Common myeloid progenitor, CD34-positive (primary cell): ENCODE measurements around the gene GPI.

Experiments used
- CTCF ChIA-PET: fragments of 350-600 bp; sonication (Branson Sonifier 250); formaldehyde crosslinking; loops from one replicate; lab custom pipeline; 2021; ENCODE audit warnings: antibody characterized with exemption; lab: Charles Lee
- POLR2A ChIA-PET: fragments of 350-600 bp; sonication (Branson Sonifier 250); formaldehyde crosslinking; loops from one replicate; lab custom pipeline; 2021; ENCODE audit warnings: antibody characterized with exemption; lab: Charles Lee
- DNase-seq, 3 donors: peaks; one replicate each; pipeline versions ENCODE4 v3.0.0 to v3.0.0-alpha.2; 2013
- H3K27ac ChIP-seq, 2 experiments: 1 replicate in 1 of 2; 2 replicates in 1 of 2; pipeline ENCODE4 v1.7.0; 2013; ENCODE audit warnings: inconsistent platforms in 2 of 2, low read length in 2 of 2, mild to moderate bottlenecking in 2 of 2, low read depth in 1 of 2, moderate library complexity in 1 of 2; ENCODE audit not compliant: severe bottlenecking in 2 of 2, insufficient read depth in 1 of 2, poor library complexity in 1 of 2
- H3K27me3 ChIP-seq, 5 experiments: replicated peaks in 2 of 5; 1 replicate in 3 of 5; 2 replicates in 2 of 5; pipeline versions ENCODE4 v1.6.1 to v1.7.0; 2013; ENCODE audit warnings: low read length in 4 of 5, mild to moderate bottlenecking in 2 of 5, moderate library complexity in 2 of 5, inconsistent platforms in 1 of 5; ENCODE audit not compliant: insufficient read depth in 5 of 5, control insufficient read depth in 4 of 5
- H3K36me3 ChIP-seq, 4 experiments: 1 replicate in 2 of 4; 2 replicates in 2 of 4; pipeline versions ENCODE4 v1.6.1 to v1.7.0; 2013; ENCODE audit warnings: low read length in 3 of 4, control low read depth in 1 of 4, mild to moderate bottlenecking in 1 of 4; ENCODE audit not compliant: control insufficient read depth in 4 of 4, insufficient read depth in 4 of 4
- H3K4me1 ChIP-seq, 4 experiments: 1 replicate in 3 of 4; 2 replicates in 1 of 4; pipeline versions ENCODE4 v1.6.1 to v1.7.1; 2013; ENCODE audit warnings: low read length in 3 of 4, mild to moderate bottlenecking in 3 of 4, control low read depth in 1 of 4, inconsistent platforms in 1 of 4, moderate library complexity in 1 of 4; ENCODE audit not compliant: control insufficient read depth in 4 of 4, insufficient read depth in 4 of 4; ENCODE audit errors: control extremely low read depth in 1 of 4
- H3K4me3 ChIP-seq, 7 experiments: 1 replicate in 4 of 7; 2 replicates in 3 of 7; pipeline versions ENCODE4 v1.5.1 to v1.7.0; 2013; ENCODE audit warnings: mild to moderate bottlenecking in 7 of 7, low read length in 6 of 7, moderate library complexity in 6 of 7, inconsistent platforms in 2 of 7, low read depth in 2 of 7, control low read depth in 1 of 7; ENCODE audit not compliant: insufficient read depth in 4 of 7, control insufficient read depth in 1 of 7; ENCODE audit errors: extremely low read depth in 1 of 7
- H3K9me3 ChIP-seq, 5 experiments: 1 replicate in 4 of 5; 2 replicates in 1 of 5; pipeline versions ENCODE4 v1.6.1 to v1.7.1; 2013; ENCODE audit warnings: low read length in 4 of 5, mild to moderate bottlenecking in 2 of 5, inconsistent platforms in 1 of 5, low read depth in 1 of 5, moderate library complexity in 1 of 5; ENCODE audit not compliant: control insufficient read depth in 4 of 5, insufficient read depth in 2 of 5; ENCODE audit errors: control extremely low read depth in 1 of 5
- WGBS: methylation state at CpG from one replicate; pipeline ENCODE4 v1.1.5; 2013; ENCODE audit not compliant: insufficient coverage; 5-methylcytosine and 5-hydroxymethylcytosine counted together

The GPI gene

GRCh38 chr19:34370117-34370516, 5.1 kb downstream of the GPI start:
- peaks cover 6 to 55% (median 40%) of the 10 kb centered on the region in 4 experiments for H3K36me3 ChIP-seq
- no peak overlapping the region for H3K27ac ChIP-seq
- ChIA-PET POLR2A (no interaction called here), CTCF (interaction anchor here (1.7 kb wide), 1 partner anchor 11 kb away, joined by 5 read pairs; no protein-coding TSS in a partner anchor)
- WGBS = 100% methylated on average over 7 of the region's 8 CpGs
- H3K9me3 ChIP-seq = no peaks in the 10 kb centered on the region
- DNase-seq = no peak
- H3K27me3 ChIP-seq = no peaks in the 10 kb centered on the region
- peaks cover 2 to 17% (median 16%) of the 10 kb centered on the region in 4 experiments for H3K4me1 ChIP-seq
- H3K4me3 ChIP-seq = no peak overlapping the region

- DNase-seq = no peak
- ChIA-PET POLR2A (no interaction called here), CTCF (interaction anchor here (0.7 to 1.7 kb wide), 2 partner anchors 12 to 15 kb away, joined by 3 to 5 read pairs; no protein-coding TSS in a partner anchor)
- WGBS = 76% methylated on average over 3 of the region's 4 CpGs
- H3K27me3 ChIP-seq = no peaks in the 10 kb centered on the region
- peaks cover 2 to 13% (median 10%) of the 10 kb centered on the region in 4 experiments for H3K4me1 ChIP-seq
- H3K27ac ChIP-seq = no peak overlapping the region
- H3K36me3 ChIP-seq = peaks cover 6 to 64% (median 48%) of the 10 kb centered on the region in 4 experiments
- no peak overlapping the region for H3K4me3 ChIP-seq
- H3K9me3 ChIP-seq = no peaks in the 10 kb centered on the region
These were observed 6.0 kb downstream of the GPI start for GRCh38 chr19:34370983-34371382.

GRCh38 chr19:34373601-34374288, 8.7 kb downstream of the GPI start:
- no peak for DNase-seq
- Histone ChIP-seq H3K4me1 (no peaks in the 10 kb centered on the region), H3K27me3 (no peaks in the 10 kb centered on the region), H3K9me3 (no peaks in the 10 kb centered on the region), H3K36me3 (peaks cover 12 to 63% (median 56%) of the 10 kb centered on the region in 4 experiments), H3K27ac (no peak overlapping the region), H3K4me3 (no peak overlapping the region)
- POLR2A ChIA-PET = no interaction called here
- WGBS = 98% methylated on average over 6 of the region's 11 CpGs
- CTCF ChIA-PET = interaction anchor here (0.6 kb wide), 1 partner anchor 13 kb away, joined by 4 read pairs; no protein-coding TSS in a partner anchor

GRCh38 chr19:34375598-34375997, 10.6 kb downstream of the GPI start:
- H3K36me3 ChIP-seq = peaks cover 15 to 61% (median 57%) of the 10 kb centered on the region in 4 experiments
- POLR2A ChIA-PET = no interaction called here

GRCh38 chr19:34380639-34381241, 15.7 kb downstream of the GPI start:
- no peaks in the 10 kb centered on the region for H3K9me3 ChIP-seq
- ChIA-PET CTCF (no interaction called here), POLR2A (interaction anchor here (0.6 kb wide), 1 partner anchor 9 kb away, joined by 3 read pairs; no protein-coding TSS in a partner anchor)
- H3K36me3 ChIP-seq = peaks cover 25 to 83% (median 80%) of the 10 kb centered on the region in 4 experiments
- WGBS = 100% methylated on average over 5 of the region's 5 CpGs
- H3K4me3 ChIP-seq = no peak overlapping the region
- no peak for DNase-seq
- H3K27me3 ChIP-seq = no peaks in the 10 kb centered on the region
- no peak overlapping the region for H3K27ac ChIP-seq
- H3K4me1 ChIP-seq = no peaks in the 10 kb centered on the region

More at GRCh38 chr19:34375598-34375997, 10.6 kb downstream of the GPI start:
- Histone ChIP-seq H3K9me3 (no peaks in the 10 kb centered on the region), H3K4me3 (no peak overlapping the region), H3K27me3 (no peaks in the 10 kb centered on the region), H3K27ac (no peak overlapping the region), H3K4me1 (no peaks in the 10 kb centered on the region)
- CTCF ChIA-PET = no interaction called here
- DNase-seq = no peak
- WGBS = 98% methylated on average over 8 of the region's 8 CpGs

- no peak for DNase-seq
- POLR2A ChIA-PET = interaction anchor here (0.6 kb wide), 1 partner anchor 8 kb away, joined by 3 read pairs; no protein-coding TSS in a partner anchor
- 99% methylated on average over 10 of the region's 14 CpGs for WGBS
- CTCF ChIA-PET = no interaction called here
- Histone ChIP-seq H3K4me3 (no peak overlapping the region), H3K27me3 (no peaks in the 10 kb centered on the region), H3K4me1 (no peaks in the 10 kb centered on the region), H3K27ac (no peak overlapping the region), H3K36me3 (peaks cover 25 to 86% (median 81%) of the 10 kb centered on the region in 4 experiments), H3K9me3 (no peaks in the 10 kb centered on the region)
These were observed 16.6 kb downstream of the GPI start for GRCh38 chr19:34381399-34382251.
